Uterus (tissue), 4 donors: Measurements from ENCODE around the gene C2orf92. TPM values are rescaled to one million over a fixed set of nuclear protein-coding genes. Genes with fewer than 3 reads are reported as not detected.
"Not testable (repeated sequence)": the region's sequence is repeated elsewhere in the genome, so short reads cannot be mapped to it uniquely, and the experiment has no call there.

Experiments used
- DNase-seq, 2 donors: peaks; one replicate each; pipeline ENCODE4 v3.0.0-alpha.2; 2019 to 2020
- H3K27ac ChIP-seq, 2 donors: fragments of 200-600 bp; sonication (generic); 1 replicate in 1 of 2; 2 replicates in 1 of 2; pipeline ENCODE4 v1.5.1; 2016 to 2018
- H3K27me3 ChIP-seq, 2 donors: fragments of 200-600 bp; sonication (generic); one replicate each; pipeline ENCODE4 v1.5.1; 2018 to 2019; ENCODE audit warnings: control low read depth in 1 of 2
- H3K36me3 ChIP-seq, 2 donors: fragments of 200-600 bp; sonication (generic); one replicate each; pipeline ENCODE4 v1.5.1; 2019; ENCODE audit warnings: control low read depth in 1 of 2
- H3K4me1 ChIP-seq, 2 donors: fragments of 200-600 bp; sonication (generic); one replicate each; pipeline ENCODE4 v1.5.1; 2018 to 2019; ENCODE audit warnings: control low read depth in 1 of 2
- H3K4me3 ChIP-seq, 2 donors: fragments of 200-600 bp; sonication (generic); 1 replicate in 1 of 2; 2 replicates in 1 of 2; pipeline ENCODE4 v1.5.1; 2018 to 2019; ENCODE audit warnings: mild to moderate bottlenecking in 1 of 2
- H3K9me3 ChIP-seq, 2 donors: fragments of 200-600 bp; sonication (generic); one replicate each; pipeline ENCODE4 v1.5.1; 2019; ENCODE audit warnings: control low read depth in 1 of 2
- POLR2A ChIP-seq, 2 donors: fragments of 450-650 bp; IDR thresholded peaks; one replicate each; pipeline ENCODE4 v1.6.1; 2016; ENCODE audit warnings: antibody characterized with exemption in 2 of 2, mild to moderate bottlenecking in 1 of 2, moderate library complexity in 1 of 2
- intact Hi-C: fragments of 100-400 bp; cut with DNase I; formaldehyde crosslinking; loops from one replicate; pipeline ENCODE4 v1.15.1; 2023; ENCODE audit warnings: low total_unique reads
- total RNA-seq, 4 donors: library from RNA; depleted of rRNA in 3 of 4; stranded (reverse); fragments of >200 nt in 3 of 4; gene quantifications; one replicate each; pipeline versions ENCODE4 v1.1.0 to v1.2.4, GENCODE V29; 2014 to 2023
- TF ChIP-seq, protein P1 (sequence below), 4 experiments: fragments of 200-600 bp in 2 of 4; fragments of 450-650 bp in 2 of 4; sonication (generic) in 2 of 4; IDR thresholded peaks; one replicate each; pipeline ENCODE4 v1.5.1; 2016 to 2019; ENCODE audit warnings: antibody characterized with exemption in 4 of 4, mild to moderate bottlenecking in 2 of 4, moderate library complexity in 1 of 4
- donor health status: DM: yes; HTN: yes; CAD: no.

C2orf92 gene
- total RNA-seq, 4 donors from 2014 or later, result 5.4 to 17.9 (median 14.0) TPM

DNA sequence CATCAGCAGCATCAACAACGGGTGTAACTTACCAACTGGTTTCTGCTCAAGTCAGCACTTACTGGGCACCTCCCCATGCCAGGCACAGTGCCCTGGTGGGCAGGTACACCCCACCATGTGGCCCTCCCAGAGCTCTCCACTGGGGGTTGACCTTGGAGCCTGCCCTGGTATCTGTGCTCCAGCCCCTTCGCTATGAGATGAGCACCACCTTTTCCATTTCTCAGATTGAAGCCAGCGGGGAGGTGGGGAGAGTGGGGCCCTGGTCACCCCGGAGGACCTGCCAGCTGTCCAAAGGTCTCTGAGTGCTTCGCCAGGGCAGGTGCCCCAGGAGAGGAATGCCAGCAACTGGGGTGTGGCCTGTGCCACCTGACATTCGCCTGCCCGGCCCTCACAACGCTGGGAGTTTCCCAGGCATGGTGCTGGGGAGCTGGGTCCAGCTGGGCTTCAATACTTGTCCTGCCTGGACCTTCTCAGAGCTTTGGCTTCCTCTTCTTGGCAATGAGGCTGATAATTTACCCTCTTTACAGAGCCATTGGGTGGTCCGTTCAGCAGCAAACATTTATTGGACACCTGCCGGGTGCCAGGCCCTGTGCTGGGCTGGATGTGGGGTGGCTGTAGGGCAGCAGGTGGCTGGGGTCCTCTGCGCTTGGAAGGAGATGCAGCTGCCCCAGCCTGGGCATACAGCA, 38.0 kb downstream of the C2orf92 start:
- no peaks in the 10 kb centered on the region for H3K27me3 ChIP-seq
- H3K4me1 ChIP-seq, result no peaks in the 10 kb centered on the region
- no peak for DNase-seq
- no peak overlapping the region for H3K4me3 ChIP-seq
- TF ChIP-seq, protein P1, sequence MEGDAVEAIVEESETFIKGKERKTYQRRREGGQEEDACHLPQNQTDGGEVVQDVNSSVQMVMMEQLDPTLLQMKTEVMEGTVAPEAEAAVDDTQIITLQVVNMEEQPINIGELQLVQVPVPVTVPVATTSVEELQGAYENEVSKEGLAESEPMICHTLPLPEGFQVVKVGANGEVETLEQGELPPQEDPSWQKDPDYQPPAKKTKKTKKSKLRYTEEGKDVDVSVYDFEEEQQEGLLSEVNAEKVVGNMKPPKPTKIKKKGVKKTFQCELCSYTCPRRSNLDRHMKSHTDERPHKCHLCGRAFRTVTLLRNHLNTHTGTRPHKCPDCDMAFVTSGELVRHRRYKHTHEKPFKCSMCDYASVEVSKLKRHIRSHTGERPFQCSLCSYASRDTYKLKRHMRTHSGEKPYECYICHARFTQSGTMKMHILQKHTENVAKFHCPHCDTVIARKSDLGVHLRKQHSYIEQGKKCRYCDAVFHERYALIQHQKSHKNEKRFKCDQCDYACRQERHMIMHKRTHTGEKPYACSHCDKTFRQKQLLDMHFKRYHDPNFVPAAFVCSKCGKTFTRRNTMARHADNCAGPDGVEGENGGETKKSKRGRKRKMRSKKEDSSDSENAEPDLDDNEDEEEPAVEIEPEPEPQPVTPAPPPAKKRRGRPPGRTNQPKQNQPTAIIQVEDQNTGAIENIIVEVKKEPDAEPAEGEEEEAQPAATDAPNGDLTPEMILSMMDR (IDR thresholded peaks at IDR 0.05), result no peak
- TF ChIP-seq POLR2A (IDR thresholded peaks at IDR 0.05), result no peak
- intact Hi-C loops, result no loop called here
- H3K36me3 ChIP-seq, result no peaks in the 10 kb centered on the region
- H3K9me3 ChIP-seq, result no peaks in the 10 kb centered on the region
- no peak overlapping the region for H3K27ac ChIP-seq

DNA sequence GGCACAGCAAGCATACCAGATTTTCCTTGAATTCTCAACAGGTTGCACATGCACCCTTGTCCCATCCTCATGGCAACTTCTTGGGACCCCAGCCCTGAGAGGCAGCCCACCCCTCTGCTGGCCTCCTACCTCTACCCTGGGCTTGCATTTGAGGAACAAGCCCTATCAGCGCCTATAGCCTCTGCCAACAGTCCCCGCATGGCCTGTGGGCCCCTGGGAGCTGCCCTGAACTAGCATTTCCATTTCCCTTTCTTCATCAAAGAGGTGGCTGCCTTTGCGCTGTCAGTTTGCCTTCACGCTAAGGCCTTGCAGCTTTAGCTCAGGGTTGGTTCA, 38.5 kb downstream of the C2orf92 start:
- Histone ChIP-seq H3K4me1 (no peaks in the 10 kb centered on the region), H3K9me3 (no peaks in the 10 kb centered on the region), H3K4me3 (no peak overlapping the region), H3K27me3 (no peaks in the 10 kb centered on the region), H3K27ac (no peak overlapping the region), H3K36me3 (no peaks in the 10 kb centered on the region)
- TF ChIP-seq POLR2A (IDR thresholded peaks at IDR 0.05), result no peak
- TF ChIP-seq, protein P1 (IDR thresholded peaks at IDR 0.05), result no peak
- DNase-seq, result no peak
- intact Hi-C loops, result no loop called here

DNA sequence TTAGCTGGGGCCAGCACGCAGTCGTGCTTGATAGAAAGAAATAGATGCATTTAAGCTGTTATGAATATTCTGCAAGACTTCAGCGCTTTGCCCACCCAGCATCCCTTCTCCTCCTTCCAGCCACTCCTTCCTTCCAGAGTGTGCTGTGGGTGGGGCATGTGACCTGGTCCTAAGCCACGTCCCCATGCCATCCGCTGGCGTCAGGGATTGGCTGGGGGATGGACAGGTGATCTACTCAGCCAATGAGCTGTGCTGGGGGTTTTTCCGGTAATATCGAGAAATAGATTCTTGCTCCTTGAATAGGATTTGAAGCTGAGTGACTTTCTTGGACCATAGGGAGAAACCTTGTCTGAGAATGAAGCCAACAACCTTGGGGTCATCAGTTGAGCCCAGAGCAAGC, 39.1 kb downstream of the C2orf92 start:
- no peak for DNase-seq
- TF ChIP-seq, protein P1 (IDR thresholded peaks at IDR 0.05), result no peak
- no peak for TF ChIP-seq POLR2A (IDR thresholded peaks at IDR 0.05)
- intact Hi-C loops, result no loop called here
- no peak overlapping the region for H3K4me3 ChIP-seq
- no peaks in the 10 kb centered on the region for H3K4me1 ChIP-seq
- no peaks in the 10 kb centered on the region for H3K36me3 ChIP-seq
- H3K9me3 ChIP-seq, result no peaks in the 10 kb centered on the region
- H3K27me3 ChIP-seq, result no peaks in the 10 kb centered on the region
- no peak overlapping the region for H3K27ac ChIP-seq

DNA sequence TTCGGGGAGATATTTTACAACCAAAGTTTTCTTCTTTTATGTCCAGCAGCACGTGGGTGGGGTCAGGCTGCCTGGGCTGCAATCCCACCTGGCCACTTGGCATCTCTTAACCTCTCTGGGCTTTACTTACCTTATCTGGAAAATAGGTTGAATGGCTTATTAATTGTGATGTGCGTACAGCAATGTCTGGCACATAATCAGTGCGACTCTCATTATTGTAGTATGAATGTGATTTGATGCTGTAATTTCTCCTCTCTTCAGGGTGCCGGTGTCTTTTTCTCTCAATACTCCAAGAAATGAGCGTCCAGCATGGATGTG, 41.8 kb downstream of the C2orf92 start:
- no peaks in the 10 kb centered on the region for H3K27me3 ChIP-seq
- no peaks in the 10 kb centered on the region for H3K4me1 ChIP-seq
- H3K4me3 ChIP-seq, result no peak overlapping the region
- intact Hi-C loops, result no loop called here
- H3K36me3 ChIP-seq, result no peaks in the 10 kb centered on the region
- no peak for DNase-seq
- TF ChIP-seq, protein P1 (IDR thresholded peaks at IDR 0.05), result no peak
- TF ChIP-seq POLR2A (IDR thresholded peaks at IDR 0.05), result no peak
- H3K27ac ChIP-seq, result no peak overlapping the region
- no peaks in the 10 kb centered on the region for H3K9me3 ChIP-seq

DNA sequence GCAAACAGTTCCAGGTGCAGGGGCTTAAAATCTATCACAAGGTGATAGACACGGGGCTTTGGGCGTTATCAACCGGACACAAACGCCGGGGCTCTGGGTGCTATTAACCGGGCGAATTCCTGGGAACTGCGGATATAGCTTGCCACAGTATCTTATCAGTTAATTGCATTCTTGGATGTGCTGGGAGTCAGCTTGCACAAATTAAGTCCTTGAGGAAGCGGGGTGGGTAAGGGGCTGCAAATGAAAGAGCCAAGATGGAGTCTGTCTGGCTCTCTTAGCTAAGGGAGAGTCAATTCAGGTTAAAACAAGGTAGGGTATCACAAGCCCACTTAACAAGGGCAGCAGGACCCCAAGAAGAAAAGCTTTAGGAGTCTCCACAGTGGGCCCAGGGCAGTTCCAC, 42.7 kb downstream of the C2orf92 start:
- H3K4me3 ChIP-seq, H3K27me3 ChIP-seq, DNase-seq, H3K36me3 ChIP-seq, intact Hi-C loops, H3K9me3 ChIP-seq, H3K4me1 ChIP-seq, H3K27ac ChIP-seq: not testable (repeated sequence)
